ENCODE results near the gene SHROOM2. TPM values are rescaled to one million over a fixed set of nuclear protein-coding genes. Genes with fewer than 3 reads are reported as not detected.

Gene SHROOM2
- total RNA-seq, 1 experiment from 2014 or later = 14.1 TPM

- BruUV-seq (replicated peaks) = no TSS peak
- Mint-ChIP-seq H3K4me3 (ENCODE audit: low read depth, unreplicated experiment) (peak overlapping the region; percentile 46), H3K36me3 (ENCODE audit: insufficient read depth, unreplicated experiment) (peaks cover 15% of the 10 kb centered on the region), H3K27me3 (ENCODE audit: unreplicated experiment) (no peaks in the 10 kb centered on the region), H3K9me3 (ENCODE audit: low read depth, unreplicated experiment) (no peaks in the 10 kb centered on the region), H3K27ac (ENCODE audit: unreplicated experiment) (peak overlapping the region; percentile 90), H3K4me1 (ENCODE audit: low read depth, unreplicated experiment) (peaks cover 19% of the 10 kb centered on the region)
- CTCF ChIA-PET = no interaction called here
- intact Hi-C loops (cut with micrococcal nuclease; ENCODE audit: unreplicated experiment) = loop anchor here (5.0 kb wide), 1 partner anchor 80 kb away; the partner anchor contains the start of gene SHROOM2
- DNase-seq = no peak
- TF ChIP-seq CTCF (IDR thresholded peaks at IDR 0.05; ENCODE audit: unreplicated experiment) = no peak
These were observed 81.0 kb downstream of the SHROOM2 start for GRCh38 chrX:9867226-9867625.

- intact Hi-C loops (cut with micrococcal nuclease; ENCODE audit: unreplicated experiment) = loop anchor here (5.0 kb wide), 1 partner anchor 80 kb away; the partner anchor contains the start of gene SHROOM2
- Mint-ChIP-seq H3K36me3 (ENCODE audit: insufficient read depth, unreplicated experiment) (peaks cover 15% of the 10 kb centered on the region), H3K4me3 (ENCODE audit: low read depth, unreplicated experiment) (no peak overlapping the region), H3K4me1 (ENCODE audit: low read depth, unreplicated experiment) (peaks cover 19% of the 10 kb centered on the region), H3K27me3 (ENCODE audit: unreplicated experiment) (no peaks in the 10 kb centered on the region), H3K27ac (ENCODE audit: unreplicated experiment) (peak overlapping the region; percentile 90), H3K9me3 (ENCODE audit: low read depth, unreplicated experiment) (no peaks in the 10 kb centered on the region)
- no TSS peak for BruUV-seq (replicated peaks)
- TF ChIP-seq CTCF (IDR thresholded peaks at IDR 0.05; ENCODE audit: unreplicated experiment) = no peak
- no peak for DNase-seq
- CTCF ChIA-PET = no interaction called here
These were observed 81.5 kb downstream of the SHROOM2 start for GRCh38 chrX:9867753-9868152.

DNA sequence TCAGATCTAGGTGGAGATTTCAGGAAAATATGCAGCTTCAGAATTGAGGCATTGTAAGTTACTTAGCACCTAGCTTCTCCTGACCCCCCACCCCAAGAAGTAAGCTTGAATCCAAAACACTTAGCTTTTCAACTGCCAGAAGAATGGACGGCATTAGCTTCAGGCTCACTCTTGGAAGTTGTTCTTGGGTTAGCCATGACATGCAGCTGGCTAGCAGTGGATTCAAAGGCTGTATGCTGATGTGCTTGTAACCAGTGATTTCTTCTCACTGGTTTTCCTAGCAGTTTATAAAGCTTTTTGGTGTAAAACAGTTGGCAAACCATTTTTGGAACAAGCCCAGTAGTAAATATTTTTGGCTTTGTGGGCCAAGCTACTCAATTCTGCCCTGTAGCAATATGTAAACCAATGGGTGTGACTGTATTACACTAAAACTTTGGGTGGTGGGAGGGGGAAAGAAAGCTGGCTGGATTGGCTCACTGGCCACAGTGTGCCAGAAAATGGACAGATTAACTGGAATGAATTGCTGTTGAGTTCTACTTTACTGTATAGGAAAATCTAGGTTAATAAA is 85.6 kb downstream of the SHROOM2 start:
- no peak for DNase-seq
- H3K27me3 Mint-ChIP-seq (ENCODE audit: unreplicated experiment) = no peaks in the 10 kb centered on the region
- H3K36me3 Mint-ChIP-seq (ENCODE audit: insufficient read depth, unreplicated experiment) = peaks cover 9% of the 10 kb centered on the region
- intact Hi-C loops (cut with micrococcal nuclease; ENCODE audit: unreplicated experiment) = no loop called here
- peaks cover 11% of the 10 kb centered on the region for H3K4me1 Mint-ChIP-seq (ENCODE audit: low read depth, unreplicated experiment)
- no TSS peak for BruUV-seq (replicated peaks)
- no peak for TF ChIP-seq CTCF (IDR thresholded peaks at IDR 0.05; ENCODE audit: unreplicated experiment)
- no peak overlapping the region for H3K4me3 Mint-ChIP-seq (ENCODE audit: low read depth, unreplicated experiment)
- CTCF ChIA-PET = no interaction called here
- H3K9me3 Mint-ChIP-seq (ENCODE audit: low read depth, unreplicated experiment) = no peaks in the 10 kb centered on the region
- H3K27ac Mint-ChIP-seq (ENCODE audit: unreplicated experiment) = no peak overlapping the region

DNA sequence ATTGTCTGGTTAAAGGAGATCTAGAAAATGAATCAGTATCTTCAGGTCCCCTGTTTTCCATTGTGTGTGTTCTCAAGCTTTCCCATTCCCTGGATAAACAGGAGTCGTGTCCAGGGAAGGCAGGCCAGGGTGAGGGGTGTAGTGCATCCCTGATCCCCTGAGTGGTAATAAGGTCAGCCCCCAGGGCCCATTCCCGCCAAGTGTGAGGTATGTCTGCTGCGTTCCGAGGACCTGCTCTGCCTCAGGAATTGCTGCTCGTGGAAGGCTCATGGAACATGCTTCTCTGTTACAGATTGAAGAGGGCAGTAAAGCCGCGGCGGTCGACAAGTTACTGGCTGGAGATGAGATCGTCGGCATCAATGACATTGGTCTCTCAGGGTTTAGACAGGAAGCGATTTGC is 87.1 kb downstream of the SHROOM2 start:
- H3K9me3 Mint-ChIP-seq (ENCODE audit: low read depth, unreplicated experiment) = no peaks in the 10 kb centered on the region

More for the DNA sequence above, 87.1 kb downstream of the SHROOM2 start:
- BruUV-seq (replicated peaks) = no TSS peak
- Mint-ChIP-seq H3K27me3 (ENCODE audit: unreplicated experiment) (no peaks in the 10 kb centered on the region), H3K4me1 (ENCODE audit: low read depth, unreplicated experiment) (no peaks in the 10 kb centered on the region), H3K4me3 (ENCODE audit: low read depth, unreplicated experiment) (no peak overlapping the region), H3K36me3 (ENCODE audit: insufficient read depth, unreplicated experiment) (peaks cover 4% of the 10 kb centered on the region), H3K27ac (ENCODE audit: unreplicated experiment) (no peak overlapping the region)
- DNase-seq = no peak
- CTCF ChIA-PET = no interaction called here
- no peak for TF ChIP-seq CTCF (IDR thresholded peaks at IDR 0.05; ENCODE audit: unreplicated experiment)
- intact Hi-C loops (cut with micrococcal nuclease; ENCODE audit: unreplicated experiment) = no loop called here
